ENCODE data around the gene PTK6.

The PTK6 gene

DNA sequence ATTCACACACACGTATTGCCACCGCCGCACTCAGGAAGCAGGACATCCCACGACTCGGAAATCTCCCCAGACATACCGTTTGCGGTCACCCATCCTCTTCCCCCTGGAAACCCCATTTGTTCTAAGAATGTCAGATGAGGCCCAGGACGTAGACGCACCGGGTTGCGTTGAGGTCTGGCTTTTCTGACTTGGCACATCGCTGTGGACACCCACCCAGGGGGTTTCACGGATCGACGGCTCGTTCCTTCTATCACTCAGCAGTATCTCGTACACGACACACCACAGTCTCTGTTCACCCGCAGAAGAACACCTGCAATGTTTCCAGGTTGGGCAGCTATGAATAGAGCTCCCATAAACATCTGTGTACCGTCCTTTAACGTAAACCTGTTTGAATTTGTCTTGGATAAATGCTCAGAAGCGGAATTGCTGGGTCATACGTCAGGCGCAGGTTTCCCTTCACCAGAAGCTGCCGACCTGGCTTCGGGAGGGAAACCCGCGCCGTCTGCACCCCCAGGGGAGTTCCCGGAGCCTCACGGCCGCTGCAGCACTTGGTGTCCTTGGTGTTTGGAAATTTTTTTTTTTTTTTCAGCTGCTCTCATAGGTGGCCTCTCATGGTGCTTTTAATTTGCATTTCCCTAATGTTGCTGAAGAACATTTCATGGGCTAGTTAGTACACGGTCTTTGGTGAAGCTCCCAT is 29.0 kb downstream of the PTK6 start:
- DNase-seq (ENCODE audit: low read depth, low spot score): no peak

DNA sequence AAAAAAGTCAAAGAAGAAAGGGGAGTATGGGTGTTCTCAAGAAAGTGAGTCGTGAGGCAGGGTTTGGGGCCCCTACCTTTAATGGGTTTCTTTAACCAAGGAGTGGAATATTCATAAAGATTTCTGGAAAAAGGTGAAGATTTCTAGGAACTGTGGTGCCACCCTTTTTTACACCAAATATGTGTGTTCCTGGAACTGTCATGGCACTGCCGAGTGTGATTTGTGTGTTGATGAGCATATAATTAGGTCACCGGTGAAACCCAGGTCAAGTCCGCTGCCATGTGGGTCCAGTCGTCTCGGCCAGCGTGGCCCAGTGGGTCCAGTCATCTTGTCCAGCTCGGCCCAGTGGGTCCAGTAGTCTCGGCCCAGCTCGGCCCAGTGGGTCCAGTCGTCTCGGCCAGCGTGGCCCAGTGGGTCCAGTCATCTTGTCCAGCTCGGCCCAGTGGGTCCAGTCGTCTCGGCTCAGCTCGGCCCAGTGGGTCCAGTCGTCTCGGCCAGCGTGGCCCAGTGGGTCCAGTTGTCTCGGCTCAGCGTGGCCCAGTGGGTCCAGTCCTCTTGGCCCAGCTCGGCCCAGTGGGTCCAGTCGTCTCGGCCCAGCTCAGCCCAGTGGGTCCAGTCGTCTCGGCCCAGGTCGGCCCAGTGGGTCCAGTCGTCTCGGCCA is 30.0 kb downstream of the PTK6 start:
- DNase-seq (ENCODE audit: low read depth, low spot score): no peak

GRCh38 chr20:63505723-63506122 is 31.5 kb downstream of the PTK6 start:
- DNase-seq (ENCODE audit: low read depth, low spot score): no peak

DNA sequence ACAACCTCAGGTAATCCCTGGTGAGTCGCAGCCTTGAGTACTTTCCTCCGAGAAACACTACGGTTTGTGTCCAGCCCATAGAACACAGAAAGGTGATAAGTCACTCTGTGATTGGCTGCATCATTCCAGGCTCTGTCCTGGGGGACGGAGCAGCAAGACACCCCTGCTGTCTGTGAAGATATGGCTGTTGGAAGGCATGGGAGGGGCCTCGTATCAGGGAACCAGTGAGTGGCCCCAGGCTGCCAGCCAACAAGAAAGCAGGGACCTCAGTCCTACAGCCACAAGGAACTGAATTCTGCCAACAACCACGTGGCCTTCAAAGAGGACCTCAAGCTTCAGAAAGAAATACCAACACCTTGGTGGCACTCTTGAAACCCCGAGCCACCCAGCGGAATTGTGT is 31.9 kb downstream of the PTK6 start:
- no peak for DNase-seq (ENCODE audit: low read depth, low spot score)

- no peak for DNase-seq (ENCODE audit: low read depth, low spot score)
These were observed 32.5 kb downstream of the PTK6 start for GRCh38 chr20:63504642-63505041.

- DNase-seq (ENCODE audit: low read depth, low spot score): no peak
These were observed 33.7 kb downstream of the PTK6 start for GRCh38 chr20:63503524-63503923.

DNA sequence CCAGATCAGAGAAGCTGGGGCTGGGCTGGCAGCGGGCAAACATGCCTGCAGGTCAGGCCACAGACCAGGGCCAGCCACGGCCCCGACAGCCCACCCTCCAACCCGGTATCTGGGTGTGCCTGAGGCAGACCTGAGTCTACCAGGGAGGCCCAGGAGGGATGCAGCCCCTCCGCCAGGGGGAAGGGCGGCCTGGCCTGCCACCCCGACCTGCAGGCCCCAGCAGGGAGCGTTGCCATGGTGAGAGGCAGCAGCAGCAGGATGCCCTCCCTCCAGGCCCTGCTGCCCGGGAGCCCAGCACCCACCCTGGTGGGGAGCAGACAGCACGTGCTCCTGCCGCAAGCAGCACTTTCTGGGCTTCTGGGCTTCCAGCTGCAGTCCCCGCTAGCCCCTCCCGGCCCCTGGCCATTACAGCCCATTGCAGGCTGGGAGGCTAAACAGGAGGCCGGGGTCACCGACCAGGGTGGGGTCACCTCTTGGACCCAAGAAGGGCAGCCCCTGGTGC is 34.5 kb downstream of the PTK6 start:
- no peak for DNase-seq (ENCODE audit: low read depth, low spot score)

DNA sequence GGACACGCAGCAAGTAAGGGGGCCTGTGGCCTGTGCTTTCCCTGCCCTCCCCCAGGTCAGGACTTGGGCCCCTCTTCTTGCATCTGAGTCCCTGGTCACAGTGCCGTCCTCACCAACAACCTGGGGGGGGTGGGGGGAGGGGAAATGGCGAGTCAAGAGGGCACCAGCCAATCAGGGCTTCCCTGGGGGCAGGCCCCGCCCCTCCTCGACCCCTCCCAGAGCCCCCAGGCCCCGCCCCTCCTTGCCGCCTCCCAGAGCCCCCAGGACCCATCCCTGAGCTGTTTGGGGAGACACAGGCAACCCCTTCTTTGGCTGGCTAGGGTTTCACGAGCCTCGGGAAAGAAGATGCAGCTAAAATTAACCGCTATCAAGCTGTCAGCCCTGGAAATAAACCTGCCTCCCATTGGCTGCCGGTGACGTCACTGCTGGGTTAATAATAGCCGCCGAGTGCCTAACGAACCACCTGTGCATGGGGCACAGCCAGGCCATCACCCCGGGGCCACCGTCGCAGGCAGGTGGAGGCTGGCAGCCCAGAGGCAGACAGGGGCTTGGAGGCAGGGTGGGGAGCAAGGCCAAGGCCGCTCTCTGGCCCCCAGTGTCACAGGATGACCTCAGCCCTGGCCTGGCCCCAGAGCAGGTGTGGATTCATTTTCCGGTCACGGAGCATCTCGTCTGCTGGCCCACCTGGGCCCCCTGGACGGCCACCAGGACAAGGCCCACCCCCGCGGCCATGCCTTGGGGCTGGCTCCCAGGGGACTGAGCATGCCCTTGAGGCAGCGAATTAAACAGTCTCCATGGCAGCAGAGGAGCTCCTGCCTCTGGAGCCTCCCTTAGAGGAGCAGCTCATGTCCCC is 35.1 kb downstream of the PTK6 start:
- DNase-seq (ENCODE audit: low read depth, low spot score): no peak

GRCh38 chr20:63500902-63501817 is 36.0 kb downstream of the PTK6 start:
- no peak for DNase-seq (ENCODE audit: low read depth, low spot score)

DNA sequence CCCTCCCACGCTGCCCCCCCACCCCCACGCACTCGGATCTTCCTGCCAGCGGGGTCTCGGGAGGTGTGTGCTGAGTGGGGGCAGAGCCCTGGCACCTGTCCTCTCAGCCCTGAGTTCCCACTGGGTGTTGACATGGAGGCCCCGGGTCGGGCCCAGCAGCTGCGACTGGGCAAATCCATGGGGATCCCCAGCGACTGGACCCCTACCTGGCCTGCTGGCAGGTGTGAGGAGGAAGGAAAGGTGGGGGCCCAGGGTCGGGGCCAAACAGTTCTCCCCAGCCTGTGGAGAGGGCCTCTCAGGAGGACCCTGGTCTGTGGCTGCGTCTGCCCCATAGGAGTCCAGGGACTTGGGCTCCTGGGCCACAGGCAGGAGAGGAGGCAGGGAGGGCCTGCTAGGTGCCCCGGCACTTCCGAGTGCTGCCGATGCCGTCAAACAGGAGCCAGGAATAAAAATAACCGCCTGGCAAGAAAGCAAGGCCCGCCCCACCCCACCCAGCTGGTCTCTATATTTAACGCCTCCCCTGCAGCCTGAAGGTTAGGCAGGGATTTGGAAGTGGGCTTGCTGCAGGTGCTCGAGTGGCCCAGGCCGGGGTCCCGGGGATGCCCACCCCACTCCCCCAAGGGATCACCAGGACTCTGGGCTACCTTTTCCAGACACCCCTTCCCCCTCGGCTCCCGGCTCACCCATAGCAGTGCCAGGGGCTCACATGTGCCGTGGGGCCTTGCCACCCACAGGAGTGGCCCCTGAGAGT is 36.9 kb downstream of the PTK6 start:
- DNase-seq (ENCODE audit: low read depth, low spot score): no peak

DNA sequence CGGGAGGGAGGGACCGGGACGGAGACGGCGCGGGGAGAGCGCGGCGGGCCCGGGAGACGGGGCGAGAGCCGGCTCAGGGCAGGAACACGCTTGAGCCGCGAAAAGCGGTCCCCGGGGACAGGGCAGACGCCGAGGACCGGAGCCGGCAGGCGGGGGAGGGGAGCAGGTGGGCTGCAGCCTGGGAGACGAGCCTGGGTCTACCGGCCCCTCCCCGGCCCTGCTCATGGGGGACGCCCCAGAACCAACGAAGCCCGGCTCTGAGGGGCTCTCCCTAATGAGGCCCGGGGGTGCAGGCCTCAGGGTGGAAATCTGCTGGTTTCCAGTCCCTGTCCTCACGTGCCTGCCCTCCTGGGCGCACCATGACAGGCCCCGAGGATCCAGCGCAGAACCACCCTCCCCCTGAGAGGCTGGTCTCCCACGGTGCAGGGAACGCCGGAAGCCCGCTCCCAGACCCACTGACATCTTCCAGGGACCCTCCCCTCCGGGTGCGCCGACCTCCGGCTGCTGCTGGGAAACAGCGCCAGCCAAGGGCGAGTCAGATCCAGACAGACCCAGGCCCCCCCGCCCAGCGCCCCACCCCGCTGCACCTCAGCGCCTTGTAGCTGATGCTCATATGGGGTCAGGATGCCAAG is 37.7 kb downstream of the PTK6 start:
- no peak for DNase-seq (ENCODE audit: low read depth, low spot score)

DNA sequence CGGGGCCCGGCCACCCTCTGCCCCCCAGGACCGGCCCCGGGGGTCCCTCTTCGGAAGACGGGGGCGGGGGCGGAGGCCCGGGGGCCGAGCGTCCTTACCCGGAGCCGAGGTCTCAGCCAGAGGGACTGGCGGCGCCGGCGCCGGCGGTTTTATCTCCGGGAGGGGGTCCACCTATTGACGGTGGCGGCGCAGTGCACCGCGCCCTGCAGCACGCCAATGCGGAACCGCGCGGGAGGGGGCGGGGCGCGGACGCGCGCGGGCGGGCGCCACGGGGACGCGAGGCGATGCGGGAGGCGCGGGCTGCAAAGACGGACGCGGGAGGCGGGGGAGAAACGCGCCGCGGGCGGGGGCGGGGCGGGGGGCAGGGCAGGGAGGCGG is 38.2 kb downstream of the PTK6 start, which contains the start of gene EEF1A2:
TSS of gene EEF1A2 (minus strand) at position 124 of the 378 bp plus-strand sequence. CDS start 1,320 bp downstream, outside the sequence.
- no peak for DNase-seq (ENCODE audit: low read depth, low spot score)

- DNase-seq (ENCODE audit: low read depth, low spot score): no peak
These were observed 38.9 kb downstream of the PTK6 start for GRCh38 chr20:63497946-63498935.

GRCh38 chr20:63497138-63497945 is 39.8 kb downstream of the PTK6 start:
- DNase-seq (ENCODE audit: low read depth, low spot score): no peak

GRCh38 chr20:63496596-63497120 is 40.5 kb downstream of the PTK6 start:
- DNase-seq (ENCODE audit: low read depth, low spot score): no peak

DNA sequence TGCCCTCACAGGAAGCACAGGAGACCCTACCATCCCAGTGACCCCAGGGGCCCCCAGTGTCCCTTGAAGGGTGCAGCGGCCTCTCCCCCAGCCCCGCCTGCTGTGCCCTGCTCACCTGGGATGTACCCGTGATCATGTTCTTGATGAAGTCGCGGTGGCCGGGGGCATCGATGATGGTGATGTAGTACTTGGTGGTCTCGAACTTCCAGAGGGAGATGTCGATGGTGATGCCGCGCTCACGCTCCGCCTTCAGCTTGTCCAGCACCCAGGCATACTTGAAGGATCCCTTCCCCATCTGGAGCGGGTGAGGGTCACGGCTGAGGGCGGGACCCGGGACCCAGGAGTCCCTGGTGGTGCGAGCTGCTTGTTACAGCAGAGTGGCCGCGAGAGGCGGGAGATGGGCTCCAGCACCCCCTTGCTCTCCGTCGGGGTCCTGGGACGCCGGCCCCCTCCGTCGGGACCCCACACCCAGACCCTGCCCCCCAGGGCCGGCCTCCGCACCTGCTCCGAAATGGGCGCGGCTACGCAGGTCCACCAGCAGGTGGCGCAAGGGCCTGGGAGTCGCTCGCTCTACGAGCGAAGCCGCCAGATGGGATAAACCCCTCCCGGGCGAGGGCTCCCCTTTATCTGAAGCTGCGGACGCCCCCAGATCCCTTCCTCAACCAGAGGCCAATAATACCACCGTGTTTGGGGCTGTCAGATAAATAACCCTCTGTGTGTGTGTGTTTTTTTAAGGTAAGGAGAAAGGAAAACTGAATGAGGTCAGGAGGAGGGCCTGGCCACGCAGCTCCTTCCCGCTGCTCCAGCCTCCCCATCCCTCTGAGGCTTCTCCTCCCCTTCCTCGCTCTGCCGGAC is 41.2 kb downstream of the PTK6 start:
- no peak for DNase-seq (ENCODE audit: low read depth, low spot score)
